Activated naive CD8-positive, alpha-beta T cell (primary cell): ENCODE results near the gene CDS1.

Experiments
- H3K27ac Mint-ChIP-seq: one replicate; pipeline ENCODE4 v1.8.0; 2021; ENCODE audit warnings: mixed read lengths
- H3K27me3 Mint-ChIP-seq: one replicate; pipeline ENCODE4 v1.8.0; 2021; ENCODE audit warnings: mixed read lengths
- H3K36me3 Mint-ChIP-seq: one replicate; pipeline ENCODE4 v1.8.0; 2021; ENCODE audit warnings: mixed read lengths
- H3K4me1 Mint-ChIP-seq: one replicate; pipeline ENCODE4 v1.8.0; 2021; ENCODE audit warnings: low read depth, mixed read lengths
- H3K4me3 Mint-ChIP-seq: one replicate; pipeline ENCODE4 v1.8.0; 2021; ENCODE audit warnings: mild to moderate bottlenecking, mixed read lengths
- H3K9me3 Mint-ChIP-seq: one replicate; pipeline ENCODE4 v1.8.0; 2021; ENCODE audit warnings: low read depth, mixed read lengths

The CDS1 gene

GRCh38 chr4:84582302-84582987 lies 482 bp upstream of the CDS1 start:
- peak overlapping the region; percentile 80 for H3K4me3 Mint-ChIP-seq
- peaks cover 32% of the 10 kb centered on the region for H3K27me3 Mint-ChIP-seq
- no peak overlapping the region for H3K27ac Mint-ChIP-seq
- H3K9me3 Mint-ChIP-seq: no peaks in the 10 kb centered on the region
- peaks cover 15% of the 10 kb centered on the region for H3K4me1 Mint-ChIP-seq
- peaks cover 3% of the 10 kb centered on the region for H3K36me3 Mint-ChIP-seq

- H3K9me3 Mint-ChIP-seq: no peaks in the 10 kb centered on the region
- H3K27ac Mint-ChIP-seq: no peak overlapping the region
- peaks cover 4% of the 10 kb centered on the region for H3K36me3 Mint-ChIP-seq
- peaks cover 31% of the 10 kb centered on the region for H3K27me3 Mint-ChIP-seq
- H3K4me3 Mint-ChIP-seq: peak overlapping the region; percentile 89
- H3K4me1 Mint-ChIP-seq: peaks cover 15% of the 10 kb centered on the region
Measured at GRCh38 chr4:84583876-84584380, 1.0 kb downstream of the CDS1 start.

GRCh38 chr4:84585251-84585650 lies 2.3 kb downstream of the CDS1 start:
- H3K9me3 Mint-ChIP-seq: no peaks in the 10 kb centered on the region
- H3K36me3 Mint-ChIP-seq: peaks cover 4% of the 10 kb centered on the region
- H3K4me3 Mint-ChIP-seq: no peak overlapping the region
- no peak overlapping the region for H3K27ac Mint-ChIP-seq
- peaks cover 31% of the 10 kb centered on the region for H3K27me3 Mint-ChIP-seq
- peaks cover 15% of the 10 kb centered on the region for H3K4me1 Mint-ChIP-seq

- Mint-ChIP-seq H3K9me3 (no peaks in the 10 kb centered on the region), H3K36me3 (no peaks in the 10 kb centered on the region), H3K4me1 (no peaks in the 10 kb centered on the region), H3K4me3 (no peak overlapping the region), H3K27me3 (peaks cover 3% of the 10 kb centered on the region), H3K27ac (no peak overlapping the region)
Measured at GRCh38 chr4:84594724-84595123, 11.8 kb downstream of the CDS1 start.

- H3K36me3 Mint-ChIP-seq: no peaks in the 10 kb centered on the region
- H3K4me3 Mint-ChIP-seq: no peak overlapping the region
- no peaks in the 10 kb centered on the region for H3K4me1 Mint-ChIP-seq
- no peaks in the 10 kb centered on the region for H3K9me3 Mint-ChIP-seq
- peaks cover 1% of the 10 kb centered on the region for H3K27me3 Mint-ChIP-seq
- no peak overlapping the region for H3K27ac Mint-ChIP-seq
Measured at GRCh38 chr4:84596826-84597225, 13.9 kb downstream of the CDS1 start.

GRCh38 chr4:84597450-84597849 lies 14.5 kb downstream of the CDS1 start:
- H3K27ac Mint-ChIP-seq: no peak overlapping the region
- H3K36me3 Mint-ChIP-seq: no peaks in the 10 kb centered on the region
- H3K4me1 Mint-ChIP-seq: no peaks in the 10 kb centered on the region
- H3K4me3 Mint-ChIP-seq: no peak overlapping the region
- no peaks in the 10 kb centered on the region for H3K9me3 Mint-ChIP-seq
- peaks cover 2% of the 10 kb centered on the region for H3K27me3 Mint-ChIP-seq

GRCh38 chr4:84606645-84607044 lies 23.7 kb downstream of the CDS1 start:
- peaks cover 11% of the 10 kb centered on the region for H3K36me3 Mint-ChIP-seq
- H3K27ac Mint-ChIP-seq: no peak overlapping the region
- no peak overlapping the region for H3K4me3 Mint-ChIP-seq
- no peaks in the 10 kb centered on the region for H3K9me3 Mint-ChIP-seq
- H3K27me3 Mint-ChIP-seq: peaks cover 2% of the 10 kb centered on the region
- H3K4me1 Mint-ChIP-seq: no peaks in the 10 kb centered on the region

- Mint-ChIP-seq H3K4me3 (no peak overlapping the region), H3K27me3 (no peaks in the 10 kb centered on the region), H3K36me3 (peaks cover 11% of the 10 kb centered on the region), H3K9me3 (no peaks in the 10 kb centered on the region), H3K4me1 (no peaks in the 10 kb centered on the region), H3K27ac (no peak overlapping the region)
Measured at GRCh38 chr4:84611531-84611930, 28.6 kb downstream of the CDS1 start.

GRCh38 chr4:84614891-84615290 lies 32.0 kb downstream of the CDS1 start:
- Mint-ChIP-seq H3K4me1 (no peaks in the 10 kb centered on the region), H3K36me3 (peaks cover 2% of the 10 kb centered on the region), H3K4me3 (no peak overlapping the region), H3K27ac (no peak overlapping the region), H3K9me3 (no peaks in the 10 kb centered on the region), H3K27me3 (no peaks in the 10 kb centered on the region)

GRCh38 chr4:84615355-84615754 lies 32.4 kb downstream of the CDS1 start:
- no peaks in the 10 kb centered on the region for H3K4me1 Mint-ChIP-seq
- H3K9me3 Mint-ChIP-seq: no peaks in the 10 kb centered on the region
- peaks cover 2% of the 10 kb centered on the region for H3K36me3 Mint-ChIP-seq
- no peaks in the 10 kb centered on the region for H3K27me3 Mint-ChIP-seq
- H3K4me3 Mint-ChIP-seq: no peak overlapping the region
- no peak overlapping the region for H3K27ac Mint-ChIP-seq

GRCh38 chr4:84622959-84623358 lies 40.0 kb downstream of the CDS1 start:
- Mint-ChIP-seq H3K4me1 (no peaks in the 10 kb centered on the region), H3K4me3 (no peak overlapping the region), H3K36me3 (peaks cover 5% of the 10 kb centered on the region)

GRCh38 chr4:84623661-84624060 lies 40.7 kb downstream of the CDS1 start:
- Mint-ChIP-seq H3K9me3 (no peaks in the 10 kb centered on the region), H3K36me3 (peaks cover 5% of the 10 kb centered on the region), H3K27ac (no peak overlapping the region), H3K4me1 (no peaks in the 10 kb centered on the region), H3K27me3 (no peaks in the 10 kb centered on the region), H3K4me3 (no peak overlapping the region)

More at GRCh38 chr4:84622959-84623358, 40.0 kb downstream of the CDS1 start:
- Mint-ChIP-seq H3K9me3 (no peaks in the 10 kb centered on the region), H3K27ac (no peak overlapping the region), H3K27me3 (no peaks in the 10 kb centered on the region)

- H3K36me3 Mint-ChIP-seq: peaks cover 3% of the 10 kb centered on the region
- no peaks in the 10 kb centered on the region for H3K27me3 Mint-ChIP-seq
- no peaks in the 10 kb centered on the region for H3K9me3 Mint-ChIP-seq
- H3K4me1 Mint-ChIP-seq: no peaks in the 10 kb centered on the region
- H3K27ac Mint-ChIP-seq: no peak overlapping the region
- H3K4me3 Mint-ChIP-seq: no peak overlapping the region
Measured at GRCh38 chr4:84626673-84627072, 43.7 kb downstream of the CDS1 start.

GRCh38 chr4:84631573-84631972 lies 48.6 kb downstream of the CDS1 start:
- Mint-ChIP-seq H3K4me3 (no peak overlapping the region), H3K36me3 (no peaks in the 10 kb centered on the region), H3K27ac (no peak overlapping the region), H3K4me1 (no peaks in the 10 kb centered on the region), H3K27me3 (no peaks in the 10 kb centered on the region), H3K9me3 (no peaks in the 10 kb centered on the region)

- no peak overlapping the region for H3K4me3 Mint-ChIP-seq
- H3K27me3 Mint-ChIP-seq: no peaks in the 10 kb centered on the region
- no peaks in the 10 kb centered on the region for H3K4me1 Mint-ChIP-seq
- no peaks in the 10 kb centered on the region for H3K36me3 Mint-ChIP-seq
- no peak overlapping the region for H3K27ac Mint-ChIP-seq
- no peaks in the 10 kb centered on the region for H3K9me3 Mint-ChIP-seq
Measured at GRCh38 chr4:84632092-84632491, 49.2 kb downstream of the CDS1 start.

GRCh38 chr4:84634961-84635360 lies 52.0 kb downstream of the CDS1 start:
- H3K27ac Mint-ChIP-seq: no peak overlapping the region
- no peaks in the 10 kb centered on the region for H3K27me3 Mint-ChIP-seq
- H3K4me3 Mint-ChIP-seq: no peak overlapping the region
- no peaks in the 10 kb centered on the region for H3K36me3 Mint-ChIP-seq
- H3K9me3 Mint-ChIP-seq: no peaks in the 10 kb centered on the region
- no peaks in the 10 kb centered on the region for H3K4me1 Mint-ChIP-seq
